Uterus (tissue), 2 donors: ENCODE data around the gene PRDM9.

ENCODE experiments used
- POLR2A ChIP-seq, 2 donors: fragments of 450-650 bp; IDR thresholded peaks; one replicate each; pipeline ENCODE4 v1.6.1; 2016; ENCODE audit warnings: antibody characterized with exemption in 2 of 2, mild to moderate bottlenecking in 1 of 2, moderate library complexity in 1 of 2
- TF ChIP-seq, protein P1 (sequence below), 4 experiments: fragments of 200-600 bp in 2 of 4; fragments of 450-650 bp in 2 of 4; sonication (generic) in 2 of 4; IDR thresholded peaks; one replicate each; pipeline ENCODE4 v1.5.1; 2016 to 2019; ENCODE audit warnings: antibody characterized with exemption in 4 of 4, mild to moderate bottlenecking in 2 of 4, moderate library complexity in 1 of 4

GRCh38 chr5:23474315-23474714 lies 33.1 kb upstream of the PRDM9 start:
- TF ChIP-seq, protein P1, sequence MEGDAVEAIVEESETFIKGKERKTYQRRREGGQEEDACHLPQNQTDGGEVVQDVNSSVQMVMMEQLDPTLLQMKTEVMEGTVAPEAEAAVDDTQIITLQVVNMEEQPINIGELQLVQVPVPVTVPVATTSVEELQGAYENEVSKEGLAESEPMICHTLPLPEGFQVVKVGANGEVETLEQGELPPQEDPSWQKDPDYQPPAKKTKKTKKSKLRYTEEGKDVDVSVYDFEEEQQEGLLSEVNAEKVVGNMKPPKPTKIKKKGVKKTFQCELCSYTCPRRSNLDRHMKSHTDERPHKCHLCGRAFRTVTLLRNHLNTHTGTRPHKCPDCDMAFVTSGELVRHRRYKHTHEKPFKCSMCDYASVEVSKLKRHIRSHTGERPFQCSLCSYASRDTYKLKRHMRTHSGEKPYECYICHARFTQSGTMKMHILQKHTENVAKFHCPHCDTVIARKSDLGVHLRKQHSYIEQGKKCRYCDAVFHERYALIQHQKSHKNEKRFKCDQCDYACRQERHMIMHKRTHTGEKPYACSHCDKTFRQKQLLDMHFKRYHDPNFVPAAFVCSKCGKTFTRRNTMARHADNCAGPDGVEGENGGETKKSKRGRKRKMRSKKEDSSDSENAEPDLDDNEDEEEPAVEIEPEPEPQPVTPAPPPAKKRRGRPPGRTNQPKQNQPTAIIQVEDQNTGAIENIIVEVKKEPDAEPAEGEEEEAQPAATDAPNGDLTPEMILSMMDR (IDR thresholded peaks at IDR 0.05): no peak
- TF ChIP-seq POLR2A (IDR thresholded peaks at IDR 0.05): no peak
